GM19099 (cell line): ENCODE results near the gene SCRN1.

Experiments used
- POLR2A ChIP-seq: IDR thresholded peaks from 3 replicates; pipeline ENCODE4 v1.6.1; 2011; ENCODE audit warnings: low read depth; ENCODE audit not compliant: insufficient read length; ENCODE audit errors: extremely low read depth

SCRN1 gene

DNA sequence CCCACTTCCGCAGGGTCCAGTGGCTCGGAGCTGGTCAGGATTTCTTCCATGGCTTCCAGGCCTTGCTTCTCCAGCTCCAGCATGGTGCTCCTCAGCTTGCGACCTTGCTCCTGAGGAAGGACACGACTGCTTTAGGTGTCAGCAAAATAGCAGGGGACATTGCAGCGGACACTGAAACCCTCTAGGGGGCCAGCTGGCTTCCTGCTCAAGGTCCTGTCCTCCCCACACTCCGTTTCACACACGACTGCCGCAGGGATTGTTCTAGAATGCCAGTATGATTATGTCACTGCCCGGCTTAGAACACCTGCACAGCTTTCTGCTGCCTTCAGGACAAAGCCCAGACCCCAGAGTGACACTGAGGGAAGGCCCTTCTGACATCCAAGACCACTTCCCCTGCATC lies 65.6 kb downstream of the SCRN1 start:
- no peak for TF ChIP-seq POLR2A

- no peak for TF ChIP-seq POLR2A
Observed at GRCh38 chr7:29922921-29923700, 66.5 kb downstream of the SCRN1 start.

GRCh38 chr7:29921404-29922010 lies 68.1 kb downstream of the SCRN1 start:
- no peak for TF ChIP-seq POLR2A

DNA sequence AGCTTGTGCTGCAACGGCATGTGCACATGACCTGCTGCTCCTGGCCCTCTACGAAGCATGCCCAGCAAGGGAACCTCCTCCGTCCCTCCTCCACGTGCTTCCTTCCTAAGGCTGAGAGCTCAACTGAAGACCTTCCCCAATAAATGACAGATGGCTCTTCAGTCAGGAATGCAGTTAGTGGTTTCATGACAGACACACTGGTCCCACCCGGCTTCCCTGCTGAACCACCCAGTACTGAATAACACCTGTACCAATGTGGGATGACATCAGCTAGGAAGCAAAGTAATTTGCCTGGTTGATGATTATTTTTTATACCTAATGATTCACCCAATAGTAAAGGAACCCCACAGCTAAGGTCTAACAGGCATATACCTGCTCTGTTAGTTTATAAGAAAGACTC lies 69.1 kb downstream of the SCRN1 start:
- TF ChIP-seq POLR2A = no peak

- TF ChIP-seq POLR2A = no peak
Observed at GRCh38 chr7:29919790-29920189, 69.8 kb downstream of the SCRN1 start.

DNA sequence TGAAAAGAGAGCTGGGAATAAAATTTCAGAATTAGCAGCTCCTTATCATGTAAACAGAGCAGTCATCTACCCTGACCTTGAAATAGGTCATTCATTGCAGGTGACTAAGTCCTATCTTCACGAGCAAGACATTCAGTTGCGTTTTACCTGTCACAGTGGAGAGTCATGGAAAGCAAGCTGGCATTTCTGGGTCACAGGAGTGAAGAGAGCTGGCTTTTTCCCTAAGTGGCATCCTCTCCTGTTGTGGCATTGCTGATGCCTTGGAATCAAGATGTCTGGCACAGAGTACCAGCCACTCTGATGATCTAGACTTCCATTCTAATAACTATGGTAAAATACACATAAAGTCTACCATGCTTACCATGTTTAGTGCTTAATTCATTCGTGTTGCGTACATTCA lies 70.8 kb downstream of the SCRN1 start:
- no peak for TF ChIP-seq POLR2A

- TF ChIP-seq POLR2A = no peak
Observed at GRCh38 chr7:29917641-29918040, 72.0 kb downstream of the SCRN1 start.

DNA sequence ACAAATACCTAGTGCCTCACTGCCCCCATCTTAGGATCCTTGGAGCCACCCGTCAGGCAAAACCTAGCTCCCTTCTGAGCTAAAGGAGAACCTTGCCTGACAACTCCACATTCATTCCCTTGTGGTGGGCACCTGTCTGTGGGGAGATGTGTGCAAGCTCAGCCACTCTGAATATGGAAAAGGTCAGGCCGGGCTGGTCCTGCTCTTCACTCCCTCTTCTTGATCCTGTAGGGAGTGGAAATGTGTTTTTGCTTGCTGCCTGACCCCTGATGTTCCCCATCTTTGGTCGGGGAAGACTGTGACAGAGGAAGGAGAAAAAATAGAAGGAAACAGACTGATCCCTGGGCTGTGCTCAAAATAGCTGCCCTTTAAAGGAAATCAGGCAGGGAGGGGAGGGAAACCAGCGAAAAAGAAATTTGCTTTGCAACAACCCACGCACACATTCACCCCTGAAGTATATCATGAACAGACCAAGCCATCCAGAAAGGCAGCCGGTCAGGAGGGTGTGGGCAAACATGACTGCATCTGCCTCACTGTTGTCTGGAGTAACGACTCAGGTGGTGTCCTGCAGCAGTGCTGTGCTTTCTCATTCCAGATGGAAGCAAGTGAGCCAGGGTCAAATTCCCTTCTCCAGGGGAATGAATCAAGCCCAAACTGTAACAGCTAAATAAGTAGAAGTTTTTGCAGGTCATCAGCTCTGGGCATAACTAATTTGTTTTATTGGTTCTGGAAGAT lies 74.0 kb downstream of the SCRN1 start:
- no peak for TF ChIP-seq POLR2A

- TF ChIP-seq POLR2A = no peak
Observed at GRCh38 chr7:29914180-29914579, 75.4 kb downstream of the SCRN1 start.

DNA sequence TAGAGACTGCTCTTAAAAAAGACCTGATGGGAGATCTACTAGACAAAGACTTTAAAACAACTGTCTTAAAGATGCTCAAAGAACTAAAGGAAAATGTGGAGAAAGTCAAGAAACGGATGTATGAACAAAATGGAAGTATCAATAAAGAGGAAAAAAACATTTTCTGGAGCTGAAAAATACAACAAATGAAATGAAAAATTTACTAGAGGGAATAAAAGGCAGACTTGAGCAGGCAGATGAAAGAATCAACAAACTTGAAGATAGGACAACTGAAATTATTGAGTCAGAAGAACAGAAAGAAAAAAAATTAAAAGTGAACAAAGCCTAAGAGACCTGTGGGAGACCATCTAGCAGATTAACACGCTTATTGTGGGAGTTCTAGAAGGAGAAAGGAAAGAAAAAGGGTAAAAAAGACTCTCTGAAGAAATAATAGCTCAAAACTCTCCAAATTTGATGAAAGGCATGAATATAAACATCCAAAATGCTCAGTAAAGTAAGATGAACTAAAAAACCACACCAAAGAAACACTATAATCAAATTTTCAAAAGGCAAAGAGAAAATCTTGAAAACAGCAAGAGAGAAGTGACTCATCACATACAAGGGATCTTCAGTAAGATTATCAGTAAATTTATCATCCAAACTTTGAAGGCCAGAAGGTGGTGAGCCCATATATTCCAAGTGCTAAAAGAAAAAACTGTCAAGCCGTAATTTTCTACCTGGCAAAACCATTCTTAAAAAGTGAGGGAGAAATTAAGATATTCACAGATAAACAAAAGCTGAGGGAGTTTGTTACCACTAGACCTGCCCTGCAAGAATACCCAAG lies 83.2 kb downstream of the SCRN1 start:
- no peak for TF ChIP-seq POLR2A

DNA sequence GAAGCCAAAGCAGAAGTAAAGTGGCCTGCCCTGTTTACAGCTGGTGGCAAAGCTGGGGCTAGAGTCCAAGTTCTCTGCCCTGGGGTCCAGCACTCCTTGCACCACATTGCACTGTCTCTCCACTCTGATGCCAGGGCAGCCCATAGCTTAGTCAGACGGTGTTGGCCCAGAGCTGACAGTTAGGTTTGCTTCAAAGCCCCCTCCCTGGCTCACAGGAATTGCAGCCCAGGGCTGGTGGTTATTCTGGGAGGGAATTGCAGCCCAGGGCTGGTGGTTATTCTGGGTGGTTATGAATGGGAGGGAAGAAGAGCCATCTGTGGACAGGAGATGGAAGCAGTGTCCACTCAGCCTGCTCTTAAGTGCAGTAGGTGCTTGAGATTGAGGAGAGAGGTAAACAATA lies 88.9 kb downstream of the SCRN1 start:
- TF ChIP-seq POLR2A = no peak

DNA sequence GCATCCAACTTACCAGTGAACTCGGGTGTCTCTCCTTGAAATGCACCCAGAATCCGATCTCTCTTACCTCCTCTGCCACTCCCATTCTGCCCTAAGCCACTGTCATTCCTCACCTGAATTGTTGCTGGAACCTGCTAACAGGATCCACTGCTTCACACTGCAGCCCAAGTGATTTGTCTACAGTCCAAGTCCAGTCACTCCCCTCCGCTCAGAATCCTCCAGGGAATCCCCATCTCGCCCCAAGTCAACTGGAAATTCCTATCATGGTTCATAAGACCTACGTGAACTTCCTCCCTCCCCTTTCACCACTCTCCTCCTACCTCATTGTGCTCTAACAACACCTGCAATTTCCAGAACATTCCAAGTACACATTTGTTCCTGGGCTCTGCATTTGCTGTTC lies 91.3 kb downstream of the SCRN1 start:
- TF ChIP-seq POLR2A = no peak

- TF ChIP-seq POLR2A = no peak
Observed at GRCh38 chr7:29896685-29897411, 92.8 kb downstream of the SCRN1 start.

DNA sequence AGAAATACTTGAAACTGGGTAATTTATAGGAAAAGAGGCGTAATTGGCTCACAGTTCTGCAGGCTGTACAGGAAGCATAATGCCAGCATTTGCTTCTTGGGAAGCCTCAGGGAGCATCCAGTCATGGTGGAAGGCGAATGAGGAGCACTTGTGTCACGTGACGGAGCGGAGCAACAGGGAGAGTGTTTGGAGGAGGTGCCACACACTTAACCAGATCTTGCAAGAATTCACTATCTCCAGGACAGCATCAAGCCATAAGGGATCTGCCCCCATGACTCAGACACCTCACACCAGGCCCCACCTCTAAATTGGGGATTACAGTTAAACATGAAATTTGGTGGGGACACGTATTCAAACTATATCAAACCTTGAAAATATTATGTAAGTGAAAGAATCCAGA lies 94.0 kb downstream of the SCRN1 start:
- TF ChIP-seq POLR2A = no peak

- TF ChIP-seq POLR2A = no peak
Observed at GRCh38 chr7:29894256-29894655, 95.3 kb downstream of the SCRN1 start.

- no peak for TF ChIP-seq POLR2A
Observed at GRCh38 chr7:29893351-29893965, 96.1 kb downstream of the SCRN1 start.
